GM12892 (cell line): Measurements from ENCODE around the gene CACNA1C.

Experiments
- POLR2A ChIP-seq: IDR thresholded peaks from 2 replicates; pipeline ENCODE4 v1.6.1; 2011; ENCODE audit warnings: low read depth, low read length, control low read depth
- POLR2AphosphoS5 ChIP-seq: IDR thresholded peaks from 2 replicates; pipeline ENCODE4 v1.6.1; 2011; ENCODE audit warnings: low read depth, low read length, control low read depth
- TAF1 ChIP-seq: IDR thresholded peaks from 2 replicates; pipeline ENCODE4 v1.6.1; 2011; ENCODE audit warnings: low read depth, mild to moderate bottlenecking, control low read depth, low read length, borderline replicate concordance

GRCh38 chr12:2649201-2650030 is 596.6 kb downstream of the CACNA1C start:
- TF ChIP-seq POLR2AphosphoS5 (no peak), POLR2A (no peak), TAF1 (no peak)
